Gastroesophageal sphincter (tissue), 4 donors: Measurements from ENCODE around the gene PLCB4. TPM values are rescaled to one million over a fixed set of nuclear protein-coding genes. Genes with fewer than 3 reads are reported as not detected.
A peak's percentile ranks its signal among the peaks of the same experiment; 100 is the strongest.

Experiments
- ATAC-seq: fragments of 150-250 bp; one replicate; pipeline ENCODE4 v1.9.1; 2016; ENCODE audit warnings: mild to moderate bottlenecking, moderate library complexity
- H3K27ac ChIP-seq, 4 donors: fragments of 200-600 bp; sonication (generic) in 3 of 4; 1 replicate in 3 of 4; 2 replicates in 1 of 4; pipeline ENCODE4 v1.5.1; 2016 to 2019
- H3K27me3 ChIP-seq: fragments of 200-600 bp; sonication (generic); one replicate; pipeline ENCODE4 v1.5.1; 2019
- H3K36me3 ChIP-seq, 2 donors: fragments of 200-600 bp; sonication (generic); one replicate each; pipeline ENCODE4 v1.5.1; 2019; ENCODE audit warnings: control low read depth in 1 of 2
- H3K4me1 ChIP-seq, 3 donors: fragments of 200-600 bp; sonication (generic); 1 replicate in 2 of 3; 2 replicates in 1 of 3; pipeline ENCODE4 v1.5.1; 2016 to 2019; ENCODE audit warnings: control low read depth in 2 of 3
- H3K4me3 ChIP-seq, 2 donors: fragments of 200-600 bp; sonication (generic); one replicate each; pipeline ENCODE4 v1.5.1; 2019; ENCODE audit warnings: mild to moderate bottlenecking in 1 of 2, moderate library complexity in 1 of 2
- H3K9me3 ChIP-seq, 3 donors: fragments of 200-600 bp; sonication (generic); one replicate each; pipeline ENCODE4 v1.5.1; 2017 to 2019; ENCODE audit warnings: control low read depth in 2 of 3
- EP300 ChIP-seq: sonication (generic); formaldehyde crosslinking; IDR thresholded peaks from one replicate; pipeline ENCODE4 v1.6.1; 2017; ENCODE audit warnings: antibody characterized with exemption, mild to moderate bottlenecking
- POLR2A ChIP-seq, 2 donors: fragments of 450-650 bp; IDR thresholded peaks; one replicate each; pipeline ENCODE4 v1.6.1; 2017; ENCODE audit warnings: antibody characterized with exemption in 2 of 2, mild to moderate bottlenecking in 2 of 2, moderate library complexity in 1 of 2
- POLR2AphosphoS5 ChIP-seq: sonication (generic); formaldehyde crosslinking; IDR thresholded peaks from one replicate; pipeline ENCODE4 v1.6.1; 2017; ENCODE audit warnings: antibody characterized with exemption
- WGBS, 2 donors: methylation state at CpG; one replicate each; pipeline ENCODE4 v1.1.5; 2018; ENCODE audit warnings: low coverage in 1 of 2; 5-methylcytosine and 5-hydroxymethylcytosine counted together
- total RNA-seq, 4 donors: library from RNA; depleted of rRNA; stranded (reverse); fragments of >200 nt; gene quantifications; one replicate each; pipeline ENCODE4 v1.1.0, GENCODE V29; 2016
- TF ChIP-seq, protein P1 (sequence below), 4 experiments: fragments of 200-600 bp in 2 of 4; fragments of 450-650 bp in 2 of 4; sonication (generic) in 1 of 4; IDR thresholded peaks; one replicate each; pipeline ENCODE4 v1.5.1; 2017 to 2019; ENCODE audit warnings: antibody characterized with exemption in 4 of 4, mild to moderate bottlenecking in 2 of 4, moderate library complexity in 2 of 4

Gene PLCB4
- total RNA-seq, 4 donors from 2014 or later, result 21.9 to 109 (median 59.1) TPM

DNA sequence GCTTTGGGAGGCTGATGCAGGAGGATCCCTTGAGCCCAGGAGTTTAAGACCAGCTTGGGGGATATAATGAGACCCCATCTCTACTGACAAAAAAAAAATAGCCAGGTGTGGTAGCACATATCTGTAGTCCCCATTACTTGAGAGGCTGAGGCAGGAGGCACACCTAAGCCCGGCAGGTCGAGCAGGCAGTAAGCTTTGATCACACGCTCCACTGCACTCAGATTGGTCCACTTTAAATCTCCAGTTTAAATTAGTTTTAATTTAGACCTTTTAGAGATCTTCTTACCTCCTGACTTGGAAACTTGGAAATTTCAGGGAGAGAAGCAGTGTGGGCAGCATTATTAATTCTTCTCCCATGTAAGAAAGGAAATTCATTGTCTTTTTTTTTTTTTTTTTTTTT lies 16.8 kb upstream of the PLCB4 start:
- TF ChIP-seq POLR2A (IDR thresholded peaks at IDR 0.05) (no peak), POLR2AphosphoS5 (no peak), EP300 (no peak)
- TF ChIP-seq, protein P1, sequence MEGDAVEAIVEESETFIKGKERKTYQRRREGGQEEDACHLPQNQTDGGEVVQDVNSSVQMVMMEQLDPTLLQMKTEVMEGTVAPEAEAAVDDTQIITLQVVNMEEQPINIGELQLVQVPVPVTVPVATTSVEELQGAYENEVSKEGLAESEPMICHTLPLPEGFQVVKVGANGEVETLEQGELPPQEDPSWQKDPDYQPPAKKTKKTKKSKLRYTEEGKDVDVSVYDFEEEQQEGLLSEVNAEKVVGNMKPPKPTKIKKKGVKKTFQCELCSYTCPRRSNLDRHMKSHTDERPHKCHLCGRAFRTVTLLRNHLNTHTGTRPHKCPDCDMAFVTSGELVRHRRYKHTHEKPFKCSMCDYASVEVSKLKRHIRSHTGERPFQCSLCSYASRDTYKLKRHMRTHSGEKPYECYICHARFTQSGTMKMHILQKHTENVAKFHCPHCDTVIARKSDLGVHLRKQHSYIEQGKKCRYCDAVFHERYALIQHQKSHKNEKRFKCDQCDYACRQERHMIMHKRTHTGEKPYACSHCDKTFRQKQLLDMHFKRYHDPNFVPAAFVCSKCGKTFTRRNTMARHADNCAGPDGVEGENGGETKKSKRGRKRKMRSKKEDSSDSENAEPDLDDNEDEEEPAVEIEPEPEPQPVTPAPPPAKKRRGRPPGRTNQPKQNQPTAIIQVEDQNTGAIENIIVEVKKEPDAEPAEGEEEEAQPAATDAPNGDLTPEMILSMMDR (IDR thresholded peaks at IDR 0.05), result no peak
- no peaks in the 10 kb centered on the region for H3K36me3 ChIP-seq
- no peak overlapping the region for H3K4me3 ChIP-seq
- ATAC-seq, result no peak
- peaks cover 0 to 5% (median 0%) of the 10 kb centered on the region in 3 donors for H3K9me3 ChIP-seq
- peak overlapping the region in 2 of 4 donors; percentile 25 to 63 for H3K27ac ChIP-seq
- H3K27me3 ChIP-seq, result no peaks in the 10 kb centered on the region
- H3K4me1 ChIP-seq, result peaks cover 0 to 8% (median 0%) of the 10 kb centered on the region in 3 donors
- 67 to 83% methylated on average over 3 of the region's 3 CpGs for WGBS, 2 donors

DNA sequence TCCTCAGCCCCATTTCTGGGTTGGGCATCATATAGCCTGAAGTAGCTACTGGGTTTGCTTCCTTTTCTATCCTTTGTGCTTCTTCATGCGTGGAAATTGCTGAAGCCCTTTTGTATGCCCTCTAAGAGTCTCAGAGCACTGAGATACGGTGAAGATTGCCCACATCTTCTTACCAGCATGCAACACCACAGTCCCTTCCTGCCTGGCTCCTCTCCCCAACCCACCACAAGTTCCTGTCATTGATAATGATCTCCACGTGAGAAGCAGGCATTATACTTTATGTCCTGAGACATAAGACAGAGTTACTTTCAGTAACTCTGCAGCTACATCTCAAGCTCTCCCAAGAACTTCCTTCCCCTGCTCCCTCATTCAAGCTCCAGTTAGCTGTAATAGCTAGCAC lies 15.8 kb upstream of the PLCB4 start:
- Histone ChIP-seq H3K9me3 (peaks cover 0 to 1% (median 0%) of the 10 kb centered on the region in 3 donors), H3K27ac (no peak overlapping the region), H3K36me3 (no peaks in the 10 kb centered on the region), H3K27me3 (no peaks in the 10 kb centered on the region), H3K4me3 (no peak overlapping the region), H3K4me1 (peaks cover 0 to 8% (median 0%) of the 10 kb centered on the region in 3 donors)
- ATAC-seq, result no peak
- no peak for TF ChIP-seq POLR2AphosphoS5
- TF ChIP-seq, protein P1 (IDR thresholded peaks at IDR 0.05), result no peak
- TF ChIP-seq EP300, result no peak
- no peak for TF ChIP-seq POLR2A (IDR thresholded peaks at IDR 0.05)
- WGBS, 2 donors, result 66 to 87% methylated on average over 2 to 3 of the region's 3 CpGs

DNA sequence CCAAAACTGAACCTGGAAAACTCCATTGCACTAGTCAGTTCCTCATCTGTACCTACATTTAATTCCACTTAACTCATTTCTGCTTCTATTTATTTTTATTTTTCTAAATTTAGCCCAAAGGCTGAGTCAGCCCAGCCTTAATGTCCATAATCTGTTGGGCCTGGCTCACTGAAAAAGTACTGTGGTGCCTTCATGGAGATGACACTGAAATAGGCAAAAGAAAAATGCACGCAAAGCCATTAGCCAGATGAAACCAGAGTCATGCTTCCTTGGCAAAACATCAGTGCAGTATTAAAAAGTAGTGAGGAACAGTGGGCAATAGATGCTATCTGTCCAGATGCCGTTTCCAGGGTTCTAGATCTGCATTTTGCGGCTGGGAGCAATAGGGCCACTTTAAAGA lies 14.7 kb upstream of the PLCB4 start:
- 54 to 80% methylated on average over 3 of the region's 3 CpGs for WGBS, 2 donors
- peaks cover 0 to 8% (median 0%) of the 10 kb centered on the region in 3 donors for H3K4me1 ChIP-seq
- no peak for ATAC-seq

DNA sequence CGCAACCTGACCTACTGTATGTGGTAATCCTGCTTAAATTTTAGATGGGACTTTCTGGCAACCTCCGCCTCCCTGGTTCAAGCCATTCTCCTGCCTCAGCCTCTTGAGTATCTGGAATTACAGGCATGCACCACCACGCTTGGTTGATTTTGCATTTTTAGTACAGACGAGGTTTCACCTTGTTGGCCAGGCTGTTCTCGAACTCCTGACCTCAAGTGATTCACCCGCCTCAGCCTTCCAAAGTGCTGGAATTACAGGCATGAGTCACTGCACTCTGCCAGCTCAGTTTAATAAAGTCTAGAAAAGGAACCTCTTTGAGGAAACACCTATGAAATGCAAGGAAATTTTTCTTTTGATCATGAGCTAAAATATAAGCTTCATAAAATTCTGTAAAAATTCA lies 9.0 kb upstream of the PLCB4 start:
- no peak overlapping the region for H3K27ac ChIP-seq
- WGBS, 2 donors, result 61% methylated on average over 3 to 6 of the region's 6 CpGs
- H3K9me3 ChIP-seq, result no peaks in the 10 kb centered on the region
- no peaks in the 10 kb centered on the region for H3K27me3 ChIP-seq
- no peaks in the 10 kb centered on the region for H3K36me3 ChIP-seq
- TF ChIP-seq, protein P1 (IDR thresholded peaks at IDR 0.05), result no peak
- TF ChIP-seq EP300 (no peak), POLR2AphosphoS5 (no peak), POLR2A (IDR thresholded peaks at IDR 0.05) (no peak)
- no peak overlapping the region for H3K4me3 ChIP-seq
- no peaks in the 10 kb centered on the region for H3K4me1 ChIP-seq
- no peak for ATAC-seq

More for the DNA sequence above, 14.7 kb upstream of the PLCB4 start:
- Histone ChIP-seq H3K27ac (no peak overlapping the region), H3K4me3 (no peak overlapping the region), H3K27me3 (no peaks in the 10 kb centered on the region), H3K9me3 (no peaks in the 10 kb centered on the region), H3K36me3 (no peaks in the 10 kb centered on the region)
- TF ChIP-seq, protein P1 (IDR thresholded peaks at IDR 0.05), result no peak
- TF ChIP-seq POLR2A (IDR thresholded peaks at IDR 0.05) (no peak), EP300 (no peak), POLR2AphosphoS5 (no peak)

DNA sequence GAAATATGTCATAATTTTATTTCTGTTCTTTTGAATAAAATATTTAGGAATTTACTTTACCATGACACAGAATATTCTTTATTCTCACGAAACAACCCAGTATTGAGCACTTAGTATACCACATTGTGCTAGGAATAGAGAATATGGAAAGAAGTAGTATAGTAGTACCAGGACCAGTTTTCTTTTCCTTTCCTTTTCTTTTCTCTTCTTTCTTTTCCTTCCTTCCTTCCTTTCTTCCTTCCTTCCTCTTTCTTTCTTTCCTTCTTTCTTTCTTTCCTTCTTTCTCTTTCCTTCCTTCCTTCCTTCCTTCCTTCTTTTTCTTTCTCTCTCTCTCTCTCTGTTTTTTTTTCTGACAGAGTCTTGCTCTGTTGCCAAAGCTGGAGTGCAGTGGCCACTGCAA lies 7.5 kb upstream of the PLCB4 start:
- Histone ChIP-seq H3K27me3 (no peaks in the 10 kb centered on the region), H3K4me3 (no peak overlapping the region), H3K27ac (no peak overlapping the region), H3K4me1 (no peaks in the 10 kb centered on the region), H3K9me3 (no peaks in the 10 kb centered on the region), H3K36me3 (no peaks in the 10 kb centered on the region)
- TF ChIP-seq EP300, result no peak
- no peak for TF ChIP-seq POLR2A (IDR thresholded peaks at IDR 0.05)
- no peak for TF ChIP-seq POLR2AphosphoS5
- TF ChIP-seq, protein P1 (IDR thresholded peaks at IDR 0.05), result no peak
- 80 to 89% methylated on average over 1 of the region's 1 CpG for WGBS, 2 donors
- ATAC-seq, result no peak
